Cardiac muscle cell (in vitro differentiated cells and primary cell): ENCODE measurements around the gene KMT2C. TPM values are rescaled to one million over a fixed set of nuclear protein-coding genes. Genes with fewer than 3 reads are reported as not detected.

Experiments used
- DNase-seq, 2 donors: peaks; one replicate each; pipeline versions ENCODE4 v3.0.0 to v3.0.0-alpha.2; 2010 to 2017; ENCODE audit warnings: low read depth in 1 of 2, low spot score in 1 of 2
- H3K27ac ChIP-seq: fragments of 200-600 bp; sonication (generic); 2 replicates; pipeline ENCODE4 v1.5.1; 2016
- H3K27me3 ChIP-seq: fragments of 200-600 bp; sonication (generic); 2 replicates; pipeline ENCODE4 v1.6.0; 2016; ENCODE audit warnings: control low read depth
- H3K36me3 ChIP-seq: fragments of 200-600 bp; sonication (generic); 2 replicates; pipeline ENCODE4 v1.5.1; 2016; ENCODE audit warnings: control low read depth
- H3K4me1 ChIP-seq: fragments of 200-600 bp; sonication (generic); 2 replicates; pipeline ENCODE4 v1.8.1; 2017; ENCODE audit warnings: low read depth, mild to moderate bottlenecking, mixed run types
- H3K4me3 ChIP-seq: fragments of 200-600 bp; sonication (generic); 2 replicates; pipeline ENCODE4 v1.5.1; 2016; ENCODE audit warnings: mild to moderate bottlenecking
- H3K9me3 ChIP-seq: fragments of 200-600 bp; sonication (generic); 2 replicates; pipeline ENCODE4 v1.5.1; 2017; ENCODE audit warnings: low read depth, mild to moderate bottlenecking, control low read depth
- polyA plus RNA-seq: library from polyadenylated mRNA; unstranded; fragments of >200 nt; fragmentation: Nextera tagmentation; extraction: Ambion mirVana; gene quantifications from 2 replicates; pipeline ENCODE4 v1.2.1, GENCODE V29; 2016
- total RNA-seq: library from RNA; depleted of rRNA; stranded (reverse); fragments of >200 nt; gene quantifications from 2 replicates; pipeline ENCODE4 v1.2.3, GENCODE V29; 2016
- TF ChIP-seq, protein P1 (sequence below): IDR thresholded peaks from 2 replicates; pipeline ENCODE4 v1.5.1; 2012; ENCODE audit warnings: low read depth, mild to moderate bottlenecking, low read length

Gene KMT2C
- total and polyA plus RNA-seq, 2 experiments from 2014 or later = 22.8 to 37.3 TPM

DNA sequence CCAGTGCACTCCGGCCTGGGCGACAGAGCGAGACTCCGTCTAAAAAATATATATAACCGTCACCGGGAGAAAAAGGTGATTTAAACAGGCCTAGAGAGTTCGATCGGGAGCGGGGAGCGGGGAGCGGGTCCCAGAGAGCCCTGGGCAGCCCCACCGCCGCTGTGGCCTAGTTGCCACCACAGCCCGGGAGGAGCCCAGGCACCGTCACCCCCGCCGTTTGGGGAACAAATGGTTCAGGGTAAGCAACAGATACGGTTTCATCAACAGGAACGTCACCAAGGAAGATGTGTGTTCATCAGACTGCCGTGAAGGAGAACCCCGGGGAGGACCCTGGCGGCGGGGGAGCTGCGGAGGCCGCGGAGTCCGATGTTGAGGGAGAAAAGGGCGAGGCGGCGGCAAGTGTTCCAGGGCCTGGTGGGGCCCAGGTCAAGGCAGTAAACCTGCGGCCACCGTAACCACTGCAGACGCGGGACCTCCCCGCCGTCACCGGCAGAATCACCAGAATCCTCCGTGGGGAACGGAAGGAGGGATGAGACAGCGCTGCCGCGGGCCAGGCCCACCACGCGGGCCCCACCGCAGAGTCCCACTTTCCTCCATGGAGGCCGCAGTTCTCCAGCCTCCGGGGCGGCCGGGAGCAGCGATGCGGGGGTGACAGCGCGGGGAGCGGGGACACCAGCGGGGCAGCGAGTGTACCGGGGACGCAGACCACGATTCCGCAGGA, 306.9 kb downstream of the KMT2C start:
- DNase-seq = no peak
- no peak overlapping the region for H3K4me3 ChIP-seq
- no peaks in the 10 kb centered on the region for H3K27me3 ChIP-seq
- TF ChIP-seq, protein P1, sequence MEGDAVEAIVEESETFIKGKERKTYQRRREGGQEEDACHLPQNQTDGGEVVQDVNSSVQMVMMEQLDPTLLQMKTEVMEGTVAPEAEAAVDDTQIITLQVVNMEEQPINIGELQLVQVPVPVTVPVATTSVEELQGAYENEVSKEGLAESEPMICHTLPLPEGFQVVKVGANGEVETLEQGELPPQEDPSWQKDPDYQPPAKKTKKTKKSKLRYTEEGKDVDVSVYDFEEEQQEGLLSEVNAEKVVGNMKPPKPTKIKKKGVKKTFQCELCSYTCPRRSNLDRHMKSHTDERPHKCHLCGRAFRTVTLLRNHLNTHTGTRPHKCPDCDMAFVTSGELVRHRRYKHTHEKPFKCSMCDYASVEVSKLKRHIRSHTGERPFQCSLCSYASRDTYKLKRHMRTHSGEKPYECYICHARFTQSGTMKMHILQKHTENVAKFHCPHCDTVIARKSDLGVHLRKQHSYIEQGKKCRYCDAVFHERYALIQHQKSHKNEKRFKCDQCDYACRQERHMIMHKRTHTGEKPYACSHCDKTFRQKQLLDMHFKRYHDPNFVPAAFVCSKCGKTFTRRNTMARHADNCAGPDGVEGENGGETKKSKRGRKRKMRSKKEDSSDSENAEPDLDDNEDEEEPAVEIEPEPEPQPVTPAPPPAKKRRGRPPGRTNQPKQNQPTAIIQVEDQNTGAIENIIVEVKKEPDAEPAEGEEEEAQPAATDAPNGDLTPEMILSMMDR = no peak
- no peaks in the 10 kb centered on the region for H3K9me3 ChIP-seq
- H3K36me3 ChIP-seq = peaks cover 16% of the 10 kb centered on the region
- H3K27ac ChIP-seq = no peak overlapping the region
- no peaks in the 10 kb centered on the region for H3K4me1 ChIP-seq

DNA sequence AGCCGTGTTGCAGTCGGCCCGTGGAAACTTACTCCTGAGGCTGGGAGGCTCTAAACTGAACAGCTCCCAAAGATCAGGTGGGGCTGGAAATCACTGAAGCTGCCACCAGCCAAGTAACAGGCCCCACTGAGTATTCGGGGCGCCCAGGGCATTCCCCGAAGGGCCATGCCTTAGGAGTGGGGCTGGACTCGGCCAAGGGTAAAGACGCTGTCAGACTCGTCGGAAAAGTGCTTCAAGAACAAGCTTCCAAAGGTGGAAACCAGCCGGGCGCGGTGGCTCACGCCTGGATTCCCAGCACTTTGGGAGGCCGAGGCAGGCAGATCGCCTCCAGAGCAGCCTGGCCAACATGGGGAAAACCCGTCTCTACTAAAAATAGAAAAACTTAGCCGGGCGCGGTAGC, 307.6 kb downstream of the KMT2C start:
- DNase-seq = no peak
- Histone ChIP-seq H3K27ac (no peak overlapping the region), H3K36me3 (peaks cover 16% of the 10 kb centered on the region), H3K9me3 (no peaks in the 10 kb centered on the region), H3K27me3 (no peaks in the 10 kb centered on the region), H3K4me3 (no peak overlapping the region), H3K4me1 (no peaks in the 10 kb centered on the region)
- TF ChIP-seq, protein P1 = no peak

DNA sequence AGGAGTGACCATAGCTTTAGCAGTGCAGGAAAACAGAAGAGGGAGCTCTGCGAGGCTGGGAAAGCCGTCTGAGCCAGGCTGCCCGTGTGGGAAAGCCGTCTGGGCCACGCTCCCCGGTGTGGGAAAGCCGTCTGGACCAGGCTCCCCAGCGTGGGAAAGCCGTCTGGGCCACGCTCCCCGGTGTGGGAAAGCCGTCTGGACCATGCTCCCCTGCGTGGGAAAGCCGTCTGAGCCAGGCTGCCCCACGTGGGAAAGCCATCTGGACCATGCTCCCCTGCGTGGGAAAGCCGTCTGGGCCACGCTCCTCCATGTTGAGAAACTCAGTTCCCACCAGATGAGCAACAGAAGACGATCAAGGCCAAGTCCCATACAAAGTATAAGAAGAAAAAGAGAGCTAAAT, 308.6 kb downstream of the KMT2C start:
- DNase-seq = no peak
- Histone ChIP-seq H3K9me3 (no peaks in the 10 kb centered on the region), H3K27ac (no peak overlapping the region), H3K27me3 (no peaks in the 10 kb centered on the region), H3K36me3 (peaks cover 21% of the 10 kb centered on the region), H3K4me3 (no peak overlapping the region), H3K4me1 (no peaks in the 10 kb centered on the region)
- TF ChIP-seq, protein P1 = no peak

DNA sequence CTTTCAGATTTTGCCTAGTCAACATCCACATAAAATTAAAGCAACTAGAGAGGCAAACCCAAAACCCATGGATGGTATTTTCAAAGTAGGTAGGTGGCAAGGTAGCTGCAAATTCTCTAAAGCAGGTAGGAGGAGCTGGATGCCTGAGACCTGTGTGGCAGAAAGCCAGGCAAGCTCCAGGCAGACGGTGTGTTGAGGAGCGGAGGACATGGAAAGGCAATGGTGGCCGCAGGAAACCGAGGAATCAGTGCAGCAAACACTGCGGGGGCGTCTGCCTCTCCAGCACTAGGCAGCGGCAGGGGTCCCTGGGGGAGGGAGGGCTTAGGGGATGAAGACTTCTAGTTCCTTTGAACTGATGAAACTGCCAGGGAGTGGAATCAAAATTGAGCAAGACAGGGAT, 309.1 kb downstream of the KMT2C start:
- no peak for DNase-seq
- H3K27ac ChIP-seq = no peak overlapping the region
- no peaks in the 10 kb centered on the region for H3K9me3 ChIP-seq
- H3K36me3 ChIP-seq = peaks cover 23% of the 10 kb centered on the region
- H3K27me3 ChIP-seq = no peaks in the 10 kb centered on the region
- H3K4me3 ChIP-seq = no peak overlapping the region
- TF ChIP-seq, protein P1 = no peak
- no peaks in the 10 kb centered on the region for H3K4me1 ChIP-seq

DNA sequence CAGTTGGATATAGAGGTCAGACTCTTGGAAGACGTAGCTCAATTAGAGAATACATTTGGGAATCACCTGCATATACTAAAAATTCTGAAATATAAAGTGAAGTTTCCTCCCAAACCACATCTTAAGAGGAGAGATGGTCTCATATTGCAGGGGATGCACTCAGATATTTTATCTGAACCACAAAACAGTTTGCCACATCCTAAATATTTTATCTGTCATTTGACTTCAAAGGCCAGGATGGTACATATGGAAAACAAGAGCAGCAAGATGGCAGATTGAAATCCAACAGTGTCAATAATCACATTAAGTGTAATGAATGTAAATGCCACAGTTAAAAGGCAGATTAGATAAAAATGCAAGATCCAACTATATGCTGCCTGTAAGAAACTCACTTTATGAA, 313.3 kb downstream of the KMT2C start:
- Histone ChIP-seq H3K9me3 (no peaks in the 10 kb centered on the region), H3K27me3 (no peaks in the 10 kb centered on the region), H3K27ac (no peak overlapping the region), H3K4me1 (no peaks in the 10 kb centered on the region), H3K36me3 (peaks cover 49% of the 10 kb centered on the region), H3K4me3 (no peak overlapping the region)
- DNase-seq = no peak
- TF ChIP-seq, protein P1 = no peak

DNA sequence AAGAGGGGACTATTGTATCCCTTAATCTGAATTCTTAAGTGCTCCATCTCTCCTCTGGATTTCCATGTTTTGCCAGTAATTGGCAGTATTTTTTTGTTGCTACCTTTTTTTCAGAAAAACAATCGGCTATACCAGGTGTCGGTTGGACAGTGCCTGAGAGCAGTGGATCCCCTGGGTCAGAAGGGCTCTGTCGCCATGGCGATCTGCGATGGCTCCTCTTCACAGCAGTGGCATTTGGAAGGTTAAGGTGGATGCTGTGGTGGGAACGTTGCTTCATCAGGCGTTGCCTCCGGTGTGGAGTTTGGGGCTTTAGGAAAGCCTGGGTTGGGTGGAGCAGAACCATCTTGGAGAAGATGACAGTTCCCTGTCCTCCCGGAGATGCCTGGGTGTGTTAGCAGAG, 314.4 kb downstream of the KMT2C start:
- Histone ChIP-seq H3K4me3 (no peak overlapping the region), H3K36me3 (peaks cover 58% of the 10 kb centered on the region), H3K27ac (no peak overlapping the region), H3K9me3 (no peaks in the 10 kb centered on the region), H3K27me3 (no peaks in the 10 kb centered on the region), H3K4me1 (no peaks in the 10 kb centered on the region)
- DNase-seq = no peak
- TF ChIP-seq, protein P1 = no peak
